SK-N-SH (cell line): ENCODE measurements around the gene AP4M1. TPM values are rescaled to one million over a fixed set of nuclear protein-coding genes. Genes with fewer than 3 reads are reported as not detected.

Experiments
- CTCF ChIA-PET: fragments of 300-600, 350-600 bp; formaldehyde crosslinking; extraction: SDS; loops from one replicate; lab custom pipeline; 2021; lab: Yijun Ruan, JAX
- POLR2A ChIA-PET: fragments of 350-600 bp; sonication (Branson Sonifier 250); formaldehyde crosslinking; extraction: SDS; loops from one replicate; lab custom pipeline; 2020; ENCODE audit warnings: antibody characterized with exemption, inconsistent platforms; lab: Yijun Ruan, JAX
- DNase-seq: peaks from one replicate; pipeline ENCODE4 v3.0.0; 2012
- H2AFZ ChIP-seq: fragments of 200-600 bp; sonication (generic); 2 replicates; pipeline ENCODE4 v1.8.1; 2016; ENCODE audit warnings: antibody characterized with exemption, mild to moderate bottlenecking, low read depth
- H3F3A ChIP-seq: fragments of 200-600 bp; sonication (generic); replicated peaks from 2 replicates; pipeline ENCODE3; 2016; ENCODE audit warnings: antibody characterized with exemption, mild to moderate bottlenecking; ENCODE audit not compliant: insufficient read depth
- H3K27ac ChIP-seq, 2 experiments: fragments of 200-500 bp in 1 of 2; fragments of 200-600 bp in 1 of 2; sonication (Bioruptor generic) in 1 of 2; sonication (generic), shearing (Covaris generic) in 1 of 2; 2 replicates each; pipeline versions ENCODE4 v1.5.1 to v1.6.1; 2014 to 2016; ENCODE audit warnings: low read depth in 2 of 2, inconsistent platforms in 1 of 2, low read length in 1 of 2, mild to moderate bottlenecking in 1 of 2, mixed read lengths in 1 of 2
- H3K27me3 ChIP-seq: fragments of 200-600 bp; sonication (generic), shearing (Covaris generic); 2 replicates; pipeline ENCODE4 v1.6.1; 2016; ENCODE audit warnings: mixed run types; ENCODE audit not compliant: insufficient read depth
- H3K36me3 ChIP-seq, 2 experiments: fragments of 200-500 bp in 1 of 2; fragments of 200-600 bp in 1 of 2; sonication (Bioruptor generic) in 1 of 2; sonication (generic) in 1 of 2; replicated peaks in 1 of 2; 2 replicates each; pipeline versions ENCODE3 to v1.5.1; 2014 to 2016; ENCODE audit warnings: low read length in 1 of 2, mild to moderate bottlenecking in 1 of 2; ENCODE audit not compliant: insufficient read depth in 2 of 2, control insufficient read depth in 1 of 2
- H3K4me1 ChIP-seq, 2 experiments: fragments of 200-500 bp in 1 of 2; fragments of 200-600 bp in 1 of 2; sonication (Bioruptor generic) in 1 of 2; sonication (generic), shearing (Covaris generic) in 1 of 2; 2 replicates each; pipeline versions ENCODE4 v1.5.1 to v1.6.1; 2014 to 2016; ENCODE audit warnings: low read depth in 1 of 2, low read length in 1 of 2, mixed run types in 1 of 2; ENCODE audit not compliant: insufficient read depth in 2 of 2, control insufficient read depth in 1 of 2
- H3K4me2 ChIP-seq: fragments of 200-600 bp; sonication (generic), shearing (Covaris generic); 2 replicates; pipeline ENCODE4 v1.6.1; 2017; ENCODE audit warnings: mixed run types
- H3K4me3 ChIP-seq, 2 experiments: fragments of 200-500 bp in 1 of 2; fragments of 200-600 bp in 1 of 2; sonication (Bioruptor generic) in 1 of 2; sonication (generic), shearing (Covaris generic) in 1 of 2; 2 replicates each; pipeline versions ENCODE4 v1.5.1 to v1.8.1; 2014 to 2016; ENCODE audit warnings: low read depth in 2 of 2, inconsistent platforms in 1 of 2, low read length in 1 of 2, mild to moderate bottlenecking in 1 of 2, mixed read lengths in 1 of 2, moderate library complexity in 1 of 2
- H3K79me2 ChIP-seq: fragments of 200-600 bp; sonication (generic); 2 replicates; pipeline ENCODE4 v1.8.1; 2017; ENCODE audit warnings: mild to moderate bottlenecking; ENCODE audit not compliant: insufficient read depth
- H3K9ac ChIP-seq: fragments of 200-600 bp; sonication (generic); 2 replicates; pipeline ENCODE4 v1.6.1; 2017; ENCODE audit warnings: mixed run types
- H3K9me2 ChIP-seq: fragments of 200-600 bp; sonication (generic); 2 replicates; pipeline ENCODE4 v1.6.1; 2017; ENCODE audit warnings: mixed run types
- H3K9me3 ChIP-seq: fragments of 200-600 bp; sonication (generic); 2 replicates; pipeline ENCODE4 v1.6.1; 2017; ENCODE audit warnings: mixed run types, mild to moderate bottlenecking, moderate library complexity
- H4K20me1 ChIP-seq: fragments of 200-600 bp; sonication (generic); 2 replicates; pipeline ENCODE4 v1.6.1; 2017; ENCODE audit warnings: mild to moderate bottlenecking, mixed run types; ENCODE audit not compliant: insufficient read depth
- CHD2 ChIP-seq: fragments of 150-350 bp; IDR thresholded peaks from 2 replicates; pipeline ENCODE4 v1.6.1; 2018; ENCODE audit warnings: low read length; ENCODE audit not compliant: partially characterized antibody
- EP300 ChIP-seq, 2 experiments: IDR thresholded peaks; 2 replicates each; pipeline versions ENCODE4 v1.4.0 to v1.6.1; 2012; ENCODE audit warnings: borderline replicate concordance in 1 of 2, low read depth in 1 of 2, low read length in 1 of 2
- EZH2phosphoT487 ChIP-seq: fragments of 200-600 bp; sonication (generic); IDR thresholded peaks from 2 replicates; pipeline ENCODE4 v1.6.1; 2017; ENCODE audit warnings: low read depth, mixed run types, mild to moderate bottlenecking, antibody characterized with exemption, moderate library complexity, borderline replicate concordance
- FOSL2 ChIP-seq: IDR thresholded peaks from 2 replicates; pipeline ENCODE4 v1.4.0; 2012; ENCODE audit warnings: low read depth, mild to moderate bottlenecking, moderate library complexity, borderline replicate concordance
- FOXM1 ChIP-seq: IDR thresholded peaks from 2 replicates; pipeline ENCODE4 v1.4.0; 2012; ENCODE audit warnings: low read depth, mild to moderate bottlenecking
- GATA2 ChIP-seq: sonication (generic); formaldehyde crosslinking; IDR thresholded peaks from 2 replicates; pipeline ENCODE4 v1.5.0; 2020; ENCODE audit warnings: mild to moderate bottlenecking, missing genetic modification reagents
- MEF2A ChIP-seq: IDR thresholded peaks from 2 replicates; pipeline ENCODE4 v1.4.0; 2012; ENCODE audit warnings: low read depth, borderline replicate concordance
- MXI1 ChIP-seq: IDR thresholded peaks from 2 replicates; pipeline ENCODE4 v1.6.1; 2012; ENCODE audit warnings: mild to moderate bottlenecking, low read depth, low read length, improper control_type of control experiment
- NFIC ChIP-seq: IDR thresholded peaks from 2 replicates; pipeline ENCODE4 v1.4.0; 2012; ENCODE audit warnings: borderline replicate concordance
- NRF1 ChIP-seq: IDR thresholded peaks from 2 replicates; pipeline ENCODE4 v1.6.1; 2012; ENCODE audit warnings: low read depth, mild to moderate bottlenecking, low read length
- POLR2AphosphoS5 ChIP-seq: IDR thresholded peaks from 2 replicates; pipeline ENCODE4 v1.6.1; 2012; ENCODE audit warnings: low read depth, low read length
- SMC3 ChIP-seq: IDR thresholded peaks from 2 replicates; pipeline ENCODE4 v1.6.1; 2012; ENCODE audit warnings: low read depth, low read length, improper control_type of control experiment
- TAF1 ChIP-seq: IDR thresholded peaks from 2 replicates; pipeline ENCODE4 v1.6.1; 2012; ENCODE audit warnings: low read depth, mild to moderate bottlenecking, low read length, moderate library complexity, borderline replicate concordance
- TEAD4 ChIP-seq: IDR thresholded peaks from 2 replicates; pipeline ENCODE4 v1.4.0; 2012; ENCODE audit warnings: mild to moderate bottlenecking, borderline replicate concordance; ENCODE audit not compliant: insufficient read depth
- YY1 ChIP-seq: IDR thresholded peaks from 2 replicates; pipeline ENCODE4 v1.4.0; 2012; ENCODE audit warnings: low read depth, mild to moderate bottlenecking
- WGBS: methylation state at CpG from one replicate; pipeline ENCODE4 v1.1.6; 2017; ENCODE audit warnings: low lambda C conversion rate; 5-methylcytosine and 5-hydroxymethylcytosine counted together
- polyA plus RNA-seq, 3 experiments: library from polyadenylated mRNA; depleted of rRNA; stranded (reverse); fragments of >200 nt; gene quantifications; 2 replicates each; pipeline ENCODE4 v1.2.3, GENCODE V29; 2012
- TF ChIP-seq, protein P1 (sequence below): IDR thresholded peaks from 2 replicates; pipeline ENCODE4 v1.6.1; 2012; ENCODE audit warnings: mild to moderate bottlenecking, low read depth, low read length, moderate library complexity
- TF ChIP-seq, protein P2 (sequence below): fragments of 150-350 bp; IDR thresholded peaks from 2 replicates; pipeline ENCODE4 v1.6.1; 2016; ENCODE audit warnings: mild to moderate bottlenecking, low read depth, low read length
- TF ChIP-seq, protein P3 (sequence below): IDR thresholded peaks from 2 replicates; pipeline ENCODE4 v1.4.0; 2012; ENCODE audit warnings: low read depth
- TF ChIP-seq, protein P4 (sequence below): fragments of 200-600 bp; sonication (generic); IDR thresholded peaks from 2 replicates; pipeline ENCODE4 v1.6.1; 2017; ENCODE audit warnings: antibody characterized with exemption, mild to moderate bottlenecking, moderate library complexity
- TF ChIP-seq, protein P5 (sequence below): IDR thresholded peaks from 2 replicates; pipeline ENCODE4; 2012

Gene AP4M1
- polyA plus RNA-seq, 1 of the 3 experiments (the other 2 are of a cell fraction): 35.0 TPM

DNA sequence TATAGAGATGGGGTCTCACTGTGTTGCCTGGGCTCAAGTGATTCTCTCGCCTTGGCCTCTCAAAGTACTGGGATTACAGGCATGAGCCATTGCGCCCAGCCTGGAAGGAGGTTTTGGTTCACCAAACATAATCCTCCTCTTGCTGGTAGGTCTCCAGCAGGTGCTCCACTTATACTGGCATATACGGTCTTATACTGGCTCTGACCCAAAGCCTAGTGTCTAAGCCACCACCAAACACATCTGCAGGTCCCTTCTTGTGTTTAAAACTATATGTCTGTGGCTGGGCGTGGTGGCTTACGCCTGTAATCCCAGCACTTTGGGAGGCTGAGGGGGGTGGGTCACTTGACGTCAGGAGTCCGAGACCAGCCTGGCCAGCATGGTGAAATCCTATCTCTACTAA lies 30.7 kb downstream of the AP4M1 start:
- Histone ChIP-seq H4K20me1 (no peaks in the 10 kb centered on the region), H3K36me3 (no peaks in the 10 kb centered on the region), H3K9me3 (no peaks in the 10 kb centered on the region), H3K79me2 (no peaks in the 10 kb centered on the region), H3K4me1 (peaks cover 5 to 10% of the 10 kb centered on the region in 2 experiments; a peak in 2 of 4 replicates), H3K9me2 (no peaks in the 10 kb centered on the region), H3F3A (peaks cover 27% of the 10 kb centered on the region), H3K27ac (no peak overlapping the region), H2AFZ (no peak overlapping the region), H3K4me2 (no peak overlapping the region), H3K27me3 (no peaks in the 10 kb centered on the region), H3K4me3 (no peak overlapping the region), H3K9ac (no peak overlapping the region)
- DNase-seq: no peak
- CTCF ChIA-PET: interaction anchor here (0.6 to 13.6 kb wide), 42 partner anchors 8 to 536 kb away, joined by 3 to 262 read pairs (median 6); partner anchors contain the start of genes AP4M1, CNPY4, GAL3ST4 and GPC2
- TF ChIP-seq CHD2 (no peak), SMC3 (no peak), YY1 (no peak), FOSL2 (no peak), TAF1 (no peak), EP300 (IDR thresholded peaks at IDR 0.05; ENCODE audit: borderline replicate concordance in 1 of 2, low read depth in 1 of 2, low read length in 1 of 2) (no peak), NFIC (no peak), EZH2phosphoT487 (no peak), TEAD4 (no peak), MEF2A (no peak), POLR2AphosphoS5 (no peak), GATA2 (CRISPR knock-in tag) (no peak), NRF1 (no peak), MXI1 (no peak), FOXM1 (no peak)
- TF ChIP-seq, protein P1, sequence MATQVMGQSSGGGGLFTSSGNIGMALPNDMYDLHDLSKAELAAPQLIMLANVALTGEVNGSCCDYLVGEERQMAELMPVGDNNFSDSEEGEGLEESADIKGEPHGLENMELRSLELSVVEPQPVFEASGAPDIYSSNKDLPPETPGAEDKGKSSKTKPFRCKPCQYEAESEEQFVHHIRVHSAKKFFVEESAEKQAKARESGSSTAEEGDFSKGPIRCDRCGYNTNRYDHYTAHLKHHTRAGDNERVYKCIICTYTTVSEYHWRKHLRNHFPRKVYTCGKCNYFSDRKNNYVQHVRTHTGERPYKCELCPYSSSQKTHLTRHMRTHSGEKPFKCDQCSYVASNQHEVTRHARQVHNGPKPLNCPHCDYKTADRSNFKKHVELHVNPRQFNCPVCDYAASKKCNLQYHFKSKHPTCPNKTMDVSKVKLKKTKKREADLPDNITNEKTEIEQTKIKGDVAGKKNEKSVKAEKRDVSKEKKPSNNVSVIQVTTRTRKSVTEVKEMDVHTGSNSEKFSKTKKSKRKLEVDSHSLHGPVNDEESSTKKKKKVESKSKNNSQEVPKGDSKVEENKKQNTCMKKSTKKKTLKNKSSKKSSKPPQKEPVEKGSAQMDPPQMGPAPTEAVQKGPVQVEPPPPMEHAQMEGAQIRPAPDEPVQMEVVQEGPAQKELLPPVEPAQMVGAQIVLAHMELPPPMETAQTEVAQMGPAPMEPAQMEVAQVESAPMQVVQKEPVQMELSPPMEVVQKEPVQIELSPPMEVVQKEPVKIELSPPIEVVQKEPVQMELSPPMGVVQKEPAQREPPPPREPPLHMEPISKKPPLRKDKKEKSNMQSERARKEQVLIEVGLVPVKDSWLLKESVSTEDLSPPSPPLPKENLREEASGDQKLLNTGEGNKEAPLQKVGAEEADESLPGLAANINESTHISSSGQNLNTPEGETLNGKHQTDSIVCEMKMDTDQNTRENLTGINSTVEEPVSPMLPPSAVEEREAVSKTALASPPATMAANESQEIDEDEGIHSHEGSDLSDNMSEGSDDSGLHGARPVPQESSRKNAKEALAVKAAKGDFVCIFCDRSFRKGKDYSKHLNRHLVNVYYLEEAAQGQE: no peak
- TF ChIP-seq, protein P2, sequence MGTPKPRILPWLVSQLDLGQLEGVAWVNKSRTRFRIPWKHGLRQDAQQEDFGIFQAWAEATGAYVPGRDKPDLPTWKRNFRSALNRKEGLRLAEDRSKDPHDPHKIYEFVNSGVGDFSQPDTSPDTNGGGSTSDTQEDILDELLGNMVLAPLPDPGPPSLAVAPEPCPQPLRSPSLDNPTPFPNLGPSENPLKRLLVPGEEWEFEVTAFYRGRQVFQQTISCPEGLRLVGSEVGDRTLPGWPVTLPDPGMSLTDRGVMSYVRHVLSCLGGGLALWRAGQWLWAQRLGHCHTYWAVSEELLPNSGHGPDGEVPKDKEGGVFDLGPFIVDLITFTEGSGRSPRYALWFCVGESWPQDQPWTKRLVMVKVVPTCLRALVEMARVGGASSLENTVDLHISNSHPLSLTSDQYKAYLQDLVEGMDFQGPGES: no peak
- TF ChIP-seq, protein P3, sequence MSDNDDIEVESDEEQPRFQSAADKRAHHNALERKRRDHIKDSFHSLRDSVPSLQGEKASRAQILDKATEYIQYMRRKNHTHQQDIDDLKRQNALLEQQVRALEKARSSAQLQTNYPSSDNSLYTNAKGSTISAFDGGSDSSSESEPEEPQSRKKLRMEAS: no peak
- TF ChIP-seq, protein P4, sequence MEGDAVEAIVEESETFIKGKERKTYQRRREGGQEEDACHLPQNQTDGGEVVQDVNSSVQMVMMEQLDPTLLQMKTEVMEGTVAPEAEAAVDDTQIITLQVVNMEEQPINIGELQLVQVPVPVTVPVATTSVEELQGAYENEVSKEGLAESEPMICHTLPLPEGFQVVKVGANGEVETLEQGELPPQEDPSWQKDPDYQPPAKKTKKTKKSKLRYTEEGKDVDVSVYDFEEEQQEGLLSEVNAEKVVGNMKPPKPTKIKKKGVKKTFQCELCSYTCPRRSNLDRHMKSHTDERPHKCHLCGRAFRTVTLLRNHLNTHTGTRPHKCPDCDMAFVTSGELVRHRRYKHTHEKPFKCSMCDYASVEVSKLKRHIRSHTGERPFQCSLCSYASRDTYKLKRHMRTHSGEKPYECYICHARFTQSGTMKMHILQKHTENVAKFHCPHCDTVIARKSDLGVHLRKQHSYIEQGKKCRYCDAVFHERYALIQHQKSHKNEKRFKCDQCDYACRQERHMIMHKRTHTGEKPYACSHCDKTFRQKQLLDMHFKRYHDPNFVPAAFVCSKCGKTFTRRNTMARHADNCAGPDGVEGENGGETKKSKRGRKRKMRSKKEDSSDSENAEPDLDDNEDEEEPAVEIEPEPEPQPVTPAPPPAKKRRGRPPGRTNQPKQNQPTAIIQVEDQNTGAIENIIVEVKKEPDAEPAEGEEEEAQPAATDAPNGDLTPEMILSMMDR: no peak
- TF ChIP-seq, protein P5, sequence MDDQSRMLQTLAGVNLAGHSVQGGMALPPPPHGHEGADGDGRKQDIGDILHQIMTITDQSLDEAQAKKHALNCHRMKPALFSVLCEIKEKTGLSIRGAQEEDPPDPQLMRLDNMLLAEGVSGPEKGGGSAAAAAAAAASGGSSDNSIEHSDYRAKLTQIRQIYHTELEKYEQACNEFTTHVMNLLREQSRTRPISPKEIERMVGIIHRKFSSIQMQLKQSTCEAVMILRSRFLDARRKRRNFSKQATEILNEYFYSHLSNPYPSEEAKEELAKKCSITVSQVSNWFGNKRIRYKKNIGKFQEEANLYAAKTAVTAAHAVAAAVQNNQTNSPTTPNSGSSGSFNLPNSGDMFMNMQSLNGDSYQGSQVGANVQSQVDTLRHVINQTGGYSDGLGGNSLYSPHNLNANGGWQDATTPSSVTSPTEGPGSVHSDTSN: no peak
- POLR2A ChIA-PET: interaction anchor here (1.1 to 3.1 kb wide), 2 partner anchors 17 to 31 kb away, joined by 4 to 12 read pairs; partner anchors contain the start of genes AP4M1, LAMTOR4 and MCM7
- WGBS: 72% methylated on average over 7 of the region's 7 CpGs
